ENCODE results near the gene DLAT. TPM values are rescaled to one million over a fixed set of nuclear protein-coding genes. Genes with fewer than 3 reads are reported as not detected.

Gene DLAT
- total RNA-seq, 1 donor from 2014 or later = 43.8 TPM

GRCh38 chr11:111983187-111983986 lies 41.8 kb upstream of the DLAT start:
- H3K9me3 Mint-ChIP-seq = no peaks in the 10 kb centered on the region
- DNase-seq (ENCODE audit: extremely low spot score, unreplicated experiment) = no peak
- H3K4me1 Mint-ChIP-seq (ENCODE audit: unreplicated experiment) = peaks cover 25% of the 10 kb centered on the region
- peak overlapping the region; percentile 93 for H3K27ac Mint-ChIP-seq
- peaks cover 11% of the 10 kb centered on the region for H3K36me3 Mint-ChIP-seq
- H3K4me3 Mint-ChIP-seq = peak overlapping the region; percentile 89
- no peaks in the 10 kb centered on the region for H3K27me3 Mint-ChIP-seq
- TF ChIP-seq CTCF (conservative IDR thresholded peaks at IDR 0.05) = peak; percentile 51

- H3K4me1 Mint-ChIP-seq (ENCODE audit: unreplicated experiment) = peaks cover 19% of the 10 kb centered on the region
- peaks cover 18% of the 10 kb centered on the region for H3K36me3 Mint-ChIP-seq
- no peak for DNase-seq (ENCODE audit: extremely low spot score, unreplicated experiment)
- no peaks in the 10 kb centered on the region for H3K9me3 Mint-ChIP-seq
- H3K4me3 Mint-ChIP-seq = no peak overlapping the region
- no peak overlapping the region for H3K27ac Mint-ChIP-seq
- no peaks in the 10 kb centered on the region for H3K27me3 Mint-ChIP-seq
- TF ChIP-seq CTCF (conservative IDR thresholded peaks at IDR 0.05) = no peak
Measured at GRCh38 chr11:111986589-111986988, 38.6 kb upstream of the DLAT start.

- peaks cover 17% of the 10 kb centered on the region for H3K36me3 Mint-ChIP-seq
Measured at GRCh38 chr11:111990381-111990780, 34.8 kb upstream of the DLAT start.

GRCh38 chr11:111992206-111992855 lies 32.9 kb upstream of the DLAT start:
- Mint-ChIP-seq H3K4me1 (ENCODE audit: unreplicated experiment) (peaks cover 5% of the 10 kb centered on the region), H3K4me3 (no peak overlapping the region), H3K9me3 (no peaks in the 10 kb centered on the region), H3K36me3 (peaks cover 7% of the 10 kb centered on the region), H3K27ac (no peak overlapping the region), H3K27me3 (no peaks in the 10 kb centered on the region)
- no peak for DNase-seq (ENCODE audit: extremely low spot score, unreplicated experiment)
- TF ChIP-seq CTCF (conservative IDR thresholded peaks at IDR 0.05) = no peak

More at GRCh38 chr11:111990381-111990780, 34.8 kb upstream of the DLAT start:
- no peak overlapping the region for H3K4me3 Mint-ChIP-seq
- no peaks in the 10 kb centered on the region for H3K27me3 Mint-ChIP-seq
- H3K27ac Mint-ChIP-seq = no peak overlapping the region
- peaks cover 5% of the 10 kb centered on the region for H3K4me1 Mint-ChIP-seq (ENCODE audit: unreplicated experiment)
- no peak for TF ChIP-seq CTCF (conservative IDR thresholded peaks at IDR 0.05)
- H3K9me3 Mint-ChIP-seq = no peaks in the 10 kb centered on the region
- no peak for DNase-seq (ENCODE audit: extremely low spot score, unreplicated experiment)

- no peaks in the 10 kb centered on the region for H3K4me1 Mint-ChIP-seq (ENCODE audit: unreplicated experiment)
- no peak for DNase-seq (ENCODE audit: extremely low spot score, unreplicated experiment)
- no peak overlapping the region for H3K27ac Mint-ChIP-seq
- no peak overlapping the region for H3K4me3 Mint-ChIP-seq
- no peak for TF ChIP-seq CTCF (conservative IDR thresholded peaks at IDR 0.05)
- H3K36me3 Mint-ChIP-seq = peaks cover 4% of the 10 kb centered on the region
- H3K9me3 Mint-ChIP-seq = no peaks in the 10 kb centered on the region
- H3K27me3 Mint-ChIP-seq = no peaks in the 10 kb centered on the region
Measured at GRCh38 chr11:111996129-111996528, 29.1 kb upstream of the DLAT start.

All from type B pancreatic cell (in vitro differentiated cells).